Non-pigmented ciliary epithelial cell (primary cell): ENCODE data around the gene SH3PXD2A.

Source experiments
- DNase-seq: peaks from one replicate; pipeline ENCODE4 v3.0.0-alpha.2; 2010; ENCODE audit warnings: low read depth

SH3PXD2A gene

DNA sequence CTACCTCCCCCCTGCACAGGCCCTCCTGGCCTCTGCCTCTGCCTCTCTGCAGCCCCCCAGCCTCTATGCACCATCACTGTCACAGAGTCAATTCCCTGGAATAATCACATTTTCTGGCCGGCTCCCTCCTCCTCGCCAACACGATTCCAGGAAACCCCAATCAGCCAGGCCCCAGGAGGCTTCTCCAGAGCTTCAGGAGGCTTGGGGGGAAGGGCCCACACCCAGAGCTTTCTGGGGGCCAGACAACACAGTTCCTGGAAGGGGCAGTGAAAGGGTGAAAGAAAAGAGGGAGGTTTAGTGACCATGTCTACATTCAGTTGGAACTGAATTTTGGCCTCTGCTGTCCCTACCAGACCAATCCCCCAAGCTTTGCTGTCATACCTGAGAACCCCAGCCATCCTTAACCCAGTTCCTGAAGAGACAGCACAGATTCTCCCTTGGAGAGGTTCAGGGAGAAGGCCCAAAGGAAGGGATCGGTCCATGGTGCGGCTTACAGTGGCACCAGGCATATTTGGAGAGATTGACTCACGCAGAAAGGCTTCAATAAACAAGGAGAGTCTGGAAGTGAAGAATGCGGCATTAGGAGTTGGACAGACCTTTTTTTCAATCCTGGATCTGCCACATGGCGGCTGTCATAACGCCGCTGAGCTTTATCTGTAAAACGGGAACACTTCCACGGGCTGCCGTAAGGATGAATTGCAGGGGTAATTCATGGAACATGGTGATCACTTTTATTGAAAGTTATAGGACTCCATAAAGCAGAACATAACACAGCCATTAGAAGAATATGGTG lies 272.8 kb downstream of the SH3PXD2A start:
- no peak for DNase-seq

DNA sequence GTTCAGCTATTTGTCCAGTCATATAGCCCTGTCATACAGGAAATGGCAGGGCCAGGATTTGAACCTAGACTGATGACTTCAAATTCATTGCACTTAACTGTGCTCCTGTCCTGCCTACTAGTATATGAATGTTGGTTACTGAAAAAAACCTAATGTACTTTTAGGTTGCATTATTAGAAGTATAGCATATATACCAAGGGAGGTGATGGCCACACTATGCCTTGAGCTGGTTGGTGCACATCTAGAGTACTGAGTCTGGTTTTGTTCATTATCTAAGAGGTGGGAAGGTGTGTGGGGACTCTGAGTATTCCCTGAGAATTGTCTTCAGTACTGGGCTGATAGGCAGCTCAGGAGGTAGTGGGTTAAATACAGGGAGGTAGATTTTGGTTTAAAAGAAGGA lies 273.9 kb downstream of the SH3PXD2A start:
- DNase-seq, result no peak

DNA sequence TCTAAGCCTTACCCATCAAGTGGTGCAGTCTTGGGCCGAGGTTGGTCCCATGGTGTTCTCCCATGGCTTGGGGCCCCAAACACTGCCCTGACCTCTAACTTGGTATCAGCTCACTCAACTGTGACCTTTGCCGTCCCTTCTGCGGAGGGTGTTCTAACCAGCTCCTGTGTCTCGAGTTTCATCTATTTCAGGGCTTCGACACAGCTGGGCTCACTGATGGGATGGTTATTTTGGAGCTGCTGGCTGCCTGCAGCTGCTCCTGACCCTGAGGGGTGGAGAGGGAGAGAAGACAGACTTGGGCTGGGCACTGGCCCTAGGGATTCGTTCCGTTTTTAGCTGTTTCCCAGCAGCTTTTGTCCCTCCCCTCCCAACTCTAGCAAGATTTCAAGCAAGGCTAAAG lies 274.9 kb downstream of the SH3PXD2A start:
- no peak for DNase-seq

DNA sequence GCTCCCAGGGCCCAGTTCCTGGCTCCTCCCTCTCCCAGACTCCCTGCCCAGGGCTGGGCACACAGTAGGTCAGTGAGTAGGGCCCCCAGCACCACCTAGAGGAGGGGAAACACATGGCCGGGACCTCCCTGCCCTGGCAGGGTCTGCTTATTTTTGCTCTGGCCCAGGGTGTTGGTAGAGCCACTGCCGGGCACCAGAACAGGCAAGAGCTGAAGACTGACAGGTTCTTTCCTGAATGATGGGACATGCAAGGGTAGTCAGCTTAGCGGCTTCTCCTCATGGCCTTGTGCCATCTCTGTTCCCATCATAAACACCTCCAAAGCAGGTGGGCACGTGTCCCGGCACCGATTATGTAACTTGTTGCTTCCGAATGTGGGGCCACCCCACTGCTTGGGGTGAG lies 275.4 kb downstream of the SH3PXD2A start:
- DNase-seq, result no peak

DNA sequence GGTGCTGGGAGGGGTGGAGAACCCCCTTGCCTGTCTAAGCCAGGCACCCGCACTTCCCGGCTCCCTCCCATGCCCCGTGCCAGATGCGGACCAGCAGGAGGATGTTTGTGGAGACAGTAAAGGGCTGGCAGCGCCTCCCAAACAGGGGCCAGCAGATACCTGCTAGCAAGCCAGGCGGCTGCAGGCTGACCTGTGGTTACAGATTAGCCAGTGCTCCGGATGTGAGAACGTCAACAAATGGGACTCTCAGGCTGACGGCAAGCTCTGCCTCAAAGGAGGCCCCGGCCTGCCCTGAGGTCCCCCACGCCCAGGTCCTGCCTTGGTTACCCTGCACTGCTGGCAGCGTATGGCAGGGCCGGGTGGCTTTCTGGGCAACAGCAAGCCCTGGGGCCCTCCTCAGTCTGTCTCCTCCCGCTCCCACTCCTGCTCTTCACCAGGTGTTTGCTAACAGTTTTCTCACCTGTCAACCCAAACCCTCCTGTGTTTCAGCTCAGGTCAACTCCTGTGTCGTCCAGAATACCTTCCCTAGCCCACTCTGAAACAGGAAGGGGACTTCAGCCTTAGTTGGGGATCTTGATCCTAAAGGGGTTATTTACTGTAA lies 276.5 kb downstream of the SH3PXD2A start:
- DNase-seq, result no peak

DNA sequence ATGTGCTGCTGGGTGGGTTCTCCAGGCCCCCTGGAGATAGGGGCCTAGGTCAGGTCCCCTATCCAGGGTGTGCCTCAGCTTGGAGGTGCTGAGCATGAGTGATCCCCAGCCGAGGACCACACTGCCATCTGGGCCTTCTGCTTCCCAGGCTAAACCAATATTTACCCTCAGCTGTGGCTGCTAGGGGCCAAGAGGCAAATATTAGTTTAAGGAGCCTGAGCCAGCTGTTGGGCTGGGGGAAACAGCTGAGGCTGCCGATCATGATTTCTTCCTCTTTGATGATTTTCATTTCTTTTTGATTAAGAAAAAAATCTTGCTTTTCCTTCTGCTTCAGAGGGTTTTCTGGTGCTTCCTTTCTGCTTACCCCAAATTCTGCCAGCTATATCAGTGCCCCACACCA lies 278.5 kb downstream of the SH3PXD2A start:
- no peak for DNase-seq

DNA sequence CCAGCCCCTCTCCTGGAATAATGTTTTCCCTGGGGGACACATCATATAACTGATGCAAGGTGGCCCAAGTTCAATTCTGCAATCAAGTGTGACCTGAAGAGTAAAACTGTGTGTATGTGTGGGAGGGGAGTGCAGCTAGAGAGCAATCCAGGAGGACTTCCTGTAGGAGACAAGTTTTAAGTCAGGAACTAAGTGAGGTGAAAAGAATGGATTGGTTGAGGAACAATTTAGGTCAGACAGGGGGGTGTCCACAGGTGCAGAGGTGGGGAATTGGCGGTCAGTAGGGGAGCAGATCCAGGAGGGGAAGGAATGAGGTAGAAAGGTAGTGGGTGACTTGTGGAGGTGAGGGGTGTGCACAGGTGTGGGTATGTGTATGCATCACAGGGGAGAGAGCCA lies 279.3 kb downstream of the SH3PXD2A start:
- DNase-seq, result no peak

DNA sequence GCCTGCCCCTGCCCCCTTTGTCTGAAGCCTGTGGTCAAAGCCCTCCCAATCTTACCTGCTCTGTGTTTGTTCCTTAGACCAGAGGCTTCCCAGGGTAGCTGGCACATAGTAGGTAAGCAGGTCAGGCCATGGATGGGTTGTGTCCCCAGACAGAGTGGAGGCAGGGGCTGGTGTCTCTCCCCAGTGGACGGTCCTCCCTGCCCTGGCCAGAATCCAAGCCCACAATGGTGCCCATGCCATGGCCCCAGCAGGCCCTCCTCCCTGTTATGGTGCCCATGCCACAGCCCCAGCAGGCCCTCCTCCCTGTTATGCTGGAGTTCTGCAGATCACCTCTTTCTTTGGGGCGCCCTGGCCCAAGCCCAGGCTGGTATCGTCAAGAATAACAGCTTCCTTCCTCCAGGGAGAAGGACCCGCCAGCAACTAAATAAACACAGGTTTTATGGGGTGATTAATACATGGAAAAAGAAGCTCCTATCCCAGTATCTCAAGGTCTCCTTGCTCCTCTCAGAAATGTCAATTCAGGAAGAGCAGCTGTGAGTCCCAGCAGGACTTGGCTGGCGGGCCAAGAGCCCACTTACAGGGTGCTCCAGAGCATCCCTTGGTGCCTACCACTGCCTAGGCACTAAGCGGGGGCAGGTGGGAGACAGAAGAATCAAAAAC lies 279.8 kb downstream of the SH3PXD2A start:
- no peak for DNase-seq

DNA sequence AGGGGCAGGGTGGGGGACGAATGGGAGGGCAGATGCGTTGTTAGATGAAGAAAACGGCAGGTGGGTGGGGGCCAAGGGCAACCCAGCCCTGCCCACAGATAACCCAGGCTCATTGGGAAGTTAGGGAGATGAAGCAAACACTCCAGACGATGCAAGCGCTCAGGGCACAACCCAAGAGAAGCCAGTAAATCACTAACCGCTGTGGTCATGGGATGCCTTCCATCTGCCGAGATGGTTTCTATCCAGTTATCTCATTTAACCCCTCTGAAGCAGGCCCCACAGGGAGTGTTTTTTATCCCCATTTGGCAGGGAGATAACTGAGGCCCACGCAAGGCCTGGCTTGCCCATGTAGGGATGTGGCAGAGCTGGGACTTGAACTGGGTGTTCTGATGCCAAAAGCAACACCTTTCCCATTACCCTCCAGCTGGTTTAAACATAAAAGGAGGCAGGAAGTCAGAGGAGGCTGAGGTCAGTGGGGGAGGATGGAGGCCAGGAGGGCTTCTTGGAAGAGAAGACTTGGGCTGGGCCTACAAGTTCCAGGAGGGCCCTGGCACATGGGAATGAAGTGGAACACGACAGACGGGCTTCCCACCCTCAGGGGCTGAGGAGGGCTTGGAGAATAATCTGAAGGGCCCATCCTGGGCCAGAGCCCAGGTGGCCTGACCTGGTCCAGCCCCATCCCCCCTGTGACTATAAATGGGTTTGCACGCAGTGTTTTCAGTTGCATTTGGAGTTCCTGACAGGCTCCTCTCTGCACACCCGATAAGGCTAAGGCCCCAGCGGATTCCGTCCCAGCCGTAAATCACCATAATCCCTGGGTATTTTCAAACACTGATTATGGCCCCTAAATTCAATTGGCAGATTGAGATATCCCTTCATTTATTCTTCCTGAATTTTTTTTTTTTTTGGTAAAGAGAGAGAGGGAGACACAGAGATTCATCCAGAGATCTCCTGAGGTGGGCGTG lies 281.0 kb downstream of the SH3PXD2A start:
- DNase-seq, result no peak

DNA sequence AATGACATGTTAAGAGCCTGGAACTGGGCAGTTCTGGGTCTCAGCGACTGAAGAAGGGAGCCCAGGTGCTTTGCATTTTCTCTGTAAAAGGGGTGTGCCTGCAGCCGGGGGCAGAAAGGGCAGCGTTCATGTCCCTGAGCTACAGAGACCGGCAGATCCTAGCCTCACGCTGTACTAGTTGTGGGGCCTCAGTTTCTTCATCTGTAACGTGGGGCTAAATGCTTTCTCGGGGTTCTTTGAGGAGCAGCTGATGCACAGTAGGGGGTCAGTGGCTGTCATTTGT lies 282.2 kb downstream of the SH3PXD2A start:
- DNase-seq, result no peak

DNA sequence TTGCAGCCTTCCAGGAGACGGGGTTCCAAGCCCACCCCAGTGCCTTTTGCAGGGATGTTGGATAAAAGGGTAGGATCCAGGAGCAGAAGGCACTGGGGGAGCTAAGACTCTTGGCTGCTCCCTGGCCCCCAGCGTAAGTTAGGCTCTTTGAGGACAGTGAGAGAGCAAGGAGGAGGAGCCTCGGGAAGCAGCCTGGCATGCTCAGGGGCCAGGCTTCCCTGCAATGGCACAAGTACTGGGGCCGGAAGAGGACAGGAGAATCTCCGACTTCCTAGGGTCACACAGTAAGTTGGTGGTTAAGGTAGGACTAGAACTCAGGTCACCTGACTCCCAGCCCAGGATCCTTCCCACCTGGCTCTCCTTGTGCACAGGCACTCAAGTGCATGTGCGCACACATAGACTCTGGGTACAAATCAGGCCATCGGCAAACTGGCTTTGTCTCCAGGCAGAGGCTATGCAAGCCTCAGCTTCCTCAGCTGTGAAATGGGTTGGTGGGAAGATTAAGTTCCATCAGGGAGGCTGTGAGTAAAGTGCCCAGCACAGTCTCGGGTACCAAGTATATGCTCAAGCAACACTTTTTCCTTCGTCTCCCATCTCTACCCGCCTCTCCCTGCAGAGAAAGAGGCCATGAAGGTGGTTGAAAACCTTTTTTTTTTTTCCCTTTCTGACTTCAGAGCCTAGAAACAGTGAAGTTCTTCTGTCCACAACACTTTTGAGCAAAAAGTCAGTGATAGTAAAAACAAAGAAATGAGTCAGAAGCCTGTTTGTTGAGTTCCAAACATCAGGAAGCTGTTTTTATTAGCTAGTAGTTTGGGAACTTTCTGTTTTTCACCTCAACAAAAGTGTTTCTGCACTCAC lies 282.8 kb downstream of the SH3PXD2A start:
- no peak for DNase-seq

DNA sequence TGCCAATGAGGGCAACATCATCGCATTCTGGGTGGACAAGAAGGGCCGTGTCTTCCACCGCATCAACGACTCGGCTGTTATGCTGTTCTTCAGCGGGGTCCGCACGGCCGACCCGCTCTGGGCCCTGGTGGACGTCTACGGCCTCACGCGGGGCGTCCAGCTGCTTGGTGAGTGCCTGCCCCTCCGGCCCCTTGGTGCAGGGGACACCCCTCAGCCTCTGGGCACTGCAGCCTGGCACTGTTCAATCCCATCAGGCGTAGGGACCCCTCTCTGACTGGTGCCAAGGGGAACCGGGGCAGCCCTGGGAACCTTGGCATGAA lies 283.8 kb downstream of the SH3PXD2A start:
- DNase-seq, result no peak

DNA sequence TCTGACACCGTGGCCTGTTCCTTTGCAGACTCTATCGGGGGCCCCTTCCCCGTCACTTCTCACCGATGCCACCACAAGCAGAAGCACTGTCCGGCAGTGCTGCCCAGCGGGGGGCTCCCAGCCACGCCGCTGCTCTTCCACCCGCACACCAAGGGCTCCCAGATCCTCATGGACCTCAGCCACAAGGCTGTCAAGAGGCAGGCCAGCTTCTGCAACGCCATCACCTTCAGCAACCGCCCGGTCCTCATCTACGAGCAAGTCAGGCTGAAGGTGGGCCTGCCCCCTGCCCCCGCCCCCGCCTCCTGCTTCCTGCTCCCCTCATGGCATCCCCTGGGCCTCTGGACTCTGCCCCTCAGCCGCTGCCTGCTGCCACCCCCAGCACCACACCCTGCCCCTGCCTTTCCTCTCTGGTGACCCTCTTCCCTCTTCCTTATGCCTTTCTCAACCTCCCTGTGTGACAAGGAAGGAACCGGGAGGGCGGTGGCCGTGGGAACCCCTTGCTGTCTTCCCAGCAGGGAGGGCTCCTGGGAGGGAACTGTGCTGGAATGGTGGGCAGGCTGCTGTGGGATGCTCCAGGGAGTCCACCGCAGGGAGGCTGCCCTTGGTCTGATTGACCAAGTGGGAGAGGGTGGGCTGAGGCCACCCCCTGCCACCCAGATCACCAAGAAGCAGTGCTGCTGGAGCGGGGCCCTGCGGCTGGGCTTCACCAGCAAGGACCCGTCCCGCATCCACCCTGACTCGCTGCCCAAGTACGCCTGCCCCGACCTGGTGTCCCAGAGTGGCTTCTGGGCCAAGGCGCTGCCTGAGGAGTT lies 284.3 kb downstream of the SH3PXD2A start:
- DNase-seq, result no peak

DNA sequence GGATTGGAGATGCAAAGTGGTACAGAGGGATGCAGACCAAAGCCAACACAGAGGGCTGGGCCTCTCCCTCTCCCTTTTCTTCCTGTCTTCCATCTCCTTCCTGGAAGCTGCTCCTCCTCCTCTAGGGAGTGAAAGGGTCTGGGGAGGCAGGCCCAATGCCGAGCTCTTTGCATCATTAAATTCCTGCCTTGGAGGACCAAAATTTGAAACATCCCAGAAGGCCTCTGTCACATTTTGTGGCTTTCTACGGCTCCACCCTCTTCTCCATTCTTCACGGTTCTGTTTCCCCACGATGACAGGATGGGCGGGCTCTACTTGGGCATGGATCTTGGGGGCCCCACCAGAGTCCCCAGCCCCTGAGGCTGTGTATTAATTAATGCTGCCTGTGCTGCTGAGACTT lies 285.5 kb downstream of the SH3PXD2A start:
- no peak for DNase-seq

DNA sequence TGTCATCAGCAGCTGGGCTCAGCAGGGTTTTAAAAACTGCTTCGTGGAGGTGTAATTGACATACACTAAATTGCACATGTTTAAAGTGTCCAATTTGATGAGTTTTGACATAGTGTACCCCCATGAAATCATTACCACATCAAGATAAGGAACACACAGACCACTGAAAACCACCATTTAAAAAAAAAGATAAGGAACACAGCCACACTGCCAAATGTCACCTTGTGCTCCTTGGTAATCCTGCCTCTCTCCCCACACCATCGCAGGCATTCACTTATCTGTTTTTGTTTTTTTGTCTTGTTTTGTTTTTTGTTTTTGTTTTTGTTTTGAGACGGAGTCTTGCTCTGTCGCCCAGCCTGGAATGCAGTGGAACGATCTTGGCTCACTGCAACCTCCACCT lies 286.9 kb downstream of the SH3PXD2A start:
- no peak for DNase-seq

DNA sequence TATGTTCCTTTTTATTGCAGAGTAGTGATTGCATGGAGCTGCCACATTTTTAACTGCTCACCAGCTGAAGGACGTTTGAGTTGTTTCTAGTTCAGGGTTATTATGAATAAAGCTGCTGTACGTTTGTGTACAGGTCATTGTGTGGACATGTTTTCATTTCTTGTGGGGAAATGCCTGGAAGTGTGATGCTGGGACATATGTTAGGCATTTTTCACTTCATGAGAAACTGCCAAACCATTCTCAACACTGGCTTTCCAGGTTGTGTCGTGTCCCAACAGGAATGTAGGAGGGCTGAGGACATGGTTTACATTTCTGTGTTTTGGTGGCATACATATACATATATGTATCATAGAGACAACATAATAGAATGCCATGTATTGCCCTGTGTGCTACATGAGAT lies 288.8 kb downstream of the SH3PXD2A start:
- DNase-seq, result no peak

DNA sequence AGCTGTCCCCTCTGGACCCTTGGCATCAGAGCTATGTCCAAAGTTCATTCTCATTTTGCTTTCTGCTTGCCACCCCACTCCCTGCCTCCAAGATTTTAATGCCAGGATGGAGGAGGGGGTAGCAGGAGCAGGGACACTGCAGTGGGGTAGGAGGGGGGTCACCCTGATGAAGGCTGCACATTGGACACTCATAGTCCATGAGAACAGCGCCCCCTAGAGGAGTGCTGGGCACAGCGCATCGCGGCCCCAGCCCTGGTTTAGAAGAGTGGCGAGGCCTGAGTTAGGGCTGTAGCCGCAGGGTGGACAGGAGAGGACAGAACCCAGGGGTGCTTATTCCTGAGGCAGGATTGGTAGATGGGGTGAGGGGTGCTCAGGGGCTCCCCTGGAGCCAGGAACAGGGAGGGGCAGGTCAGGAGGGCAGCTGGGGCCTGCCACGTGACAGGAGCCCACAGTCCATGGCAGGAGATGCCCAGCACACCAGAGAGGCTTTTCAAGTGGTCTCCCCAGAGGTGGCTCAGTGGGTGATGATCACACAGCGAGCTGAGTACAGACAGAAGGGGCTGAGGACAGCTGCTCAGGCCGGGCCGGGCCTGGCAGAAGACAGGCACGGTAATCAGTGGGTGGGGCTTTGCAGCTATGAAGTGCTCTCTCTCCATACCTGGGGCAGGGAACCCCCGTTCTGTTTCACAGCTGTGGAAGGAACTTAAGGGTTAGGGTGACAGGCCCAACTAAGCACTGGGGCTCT lies 290.4 kb downstream of the SH3PXD2A start:
- DNase-seq, result no peak

DNA sequence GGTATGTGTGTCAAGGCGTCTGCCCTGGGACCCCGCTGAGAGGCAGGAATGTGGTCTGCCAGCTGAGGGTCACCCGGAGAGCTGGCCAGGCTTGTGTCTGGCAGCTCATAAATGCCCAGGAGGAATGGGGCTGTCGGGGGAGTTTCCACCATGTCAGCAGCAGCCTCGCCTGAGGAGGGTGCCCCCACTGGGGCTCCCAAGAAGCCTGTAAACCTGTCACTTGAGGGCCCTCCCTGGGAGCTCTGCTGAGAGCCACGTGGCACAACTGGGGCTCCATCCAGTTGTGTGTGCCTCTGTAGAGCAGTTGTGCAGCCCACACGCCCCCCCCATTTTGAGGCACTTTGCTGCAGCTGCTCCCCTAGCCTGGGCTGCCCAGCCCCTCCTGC lies 291.3 kb downstream of the SH3PXD2A start:
- no peak for DNase-seq

DNA sequence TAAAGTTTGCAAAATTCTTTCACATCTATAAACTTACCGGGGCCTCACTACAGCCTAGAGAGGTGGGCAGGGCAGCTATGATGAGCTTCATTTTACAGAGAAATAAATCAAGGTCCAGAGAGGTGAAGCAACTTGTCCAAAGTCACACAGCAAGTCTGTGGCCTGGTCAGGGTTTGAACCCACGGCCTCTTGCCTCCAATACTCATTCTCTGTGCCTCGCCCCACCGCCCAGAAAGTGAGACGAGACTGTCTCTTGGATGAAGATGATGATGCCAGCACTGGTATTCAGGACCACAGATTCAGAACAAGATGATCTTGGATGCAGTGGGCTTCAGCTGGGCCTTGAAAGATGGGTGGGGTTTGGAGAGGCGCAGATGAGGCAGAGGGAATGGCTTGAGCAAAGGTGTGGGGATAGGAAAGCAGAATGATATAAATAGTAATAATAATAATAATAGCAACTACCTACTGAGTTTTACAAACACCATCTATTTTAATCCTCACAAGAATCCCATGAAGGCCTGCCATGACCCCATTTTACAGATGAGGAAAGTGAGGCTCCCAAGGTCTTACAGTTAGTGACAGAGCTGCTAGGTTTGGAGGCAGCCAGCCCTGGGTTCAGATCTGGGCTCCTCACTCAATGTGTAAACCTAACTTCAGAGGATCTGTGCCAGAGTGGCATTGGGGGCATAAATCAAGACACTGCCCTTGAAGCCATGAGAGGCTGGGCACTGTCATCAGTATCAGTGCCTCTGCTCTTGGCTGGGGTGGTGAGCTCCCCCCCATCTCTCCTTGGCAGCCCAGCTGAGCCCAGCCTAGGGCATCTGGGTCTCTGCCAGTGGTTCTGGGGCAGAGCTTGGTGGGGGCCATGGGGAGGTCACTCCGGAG lies 291.9 kb downstream of the SH3PXD2A start:
- DNase-seq, result no peak
